DOHH2 (cell line): ENCODE results near the gene XCL2.

Experiments
- CTCF ChIP-seq: fragments of 200-600 bp; sonication (generic); IDR thresholded peaks from one replicate; pipeline ENCODE4 v1.5.1; 2014; ENCODE audit warnings: antibody characterized with exemption, mild to moderate bottlenecking, low read depth, low read length; ENCODE audit not compliant: poor library complexity, severe bottlenecking
- EZH2phosphoT487 ChIP-seq: fragments of 200-600 bp; sonication (generic); IDR thresholded peaks from 2 replicates; pipeline ENCODE4 v1.6.1; 2017; ENCODE audit warnings: borderline replicate concordance, mild to moderate bottlenecking, antibody characterized with exemption, low read length, moderate library complexity, mixed read lengths

- TF ChIP-seq CTCF: no peak
- no peak for TF ChIP-seq EZH2phosphoT487
Measured at GRCh38 chr1:168520052-168520751, 23.6 kb downstream of the XCL2 start.
